ENCODE results near the gene ZNF618. TPM values are rescaled to one million over a fixed set of nuclear protein-coding genes. Genes with fewer than 3 reads are reported as not detected.
A peak's percentile ranks its signal among the peaks of the same experiment; 100 is the strongest.

Gene ZNF618
- total RNA-seq, 2 donors from 2014 or later, result 16.6 to 24.9 TPM

GRCh38 chr9:113985968-113986585 is 110.0 kb downstream of the ZNF618 start:
- Histone ChIP-seq H3K4me3 (no peak overlapping the region), H3K36me3 (no peaks in the 10 kb centered on the region), H3K27ac (no peak overlapping the region), H3K4me1 (ENCODE audit: control insufficient read depth in 1 of 2, low read depth in 2 of 2) (peaks cover 5 to 28% of the 10 kb centered on the region in 2 donors), H3K9me3 (no peaks in the 10 kb centered on the region), H3K27me3 (replicated peaks; ENCODE audit: insufficient read depth) (no peaks in the 10 kb centered on the region)
- DNase-seq (ENCODE audit: low spot score) (no peak), ATAC-seq (ENCODE audit: insufficient number of reproducible peaks, low FRiP score, low read depth) (no peak)
- TF ChIP-seq, protein P1, sequence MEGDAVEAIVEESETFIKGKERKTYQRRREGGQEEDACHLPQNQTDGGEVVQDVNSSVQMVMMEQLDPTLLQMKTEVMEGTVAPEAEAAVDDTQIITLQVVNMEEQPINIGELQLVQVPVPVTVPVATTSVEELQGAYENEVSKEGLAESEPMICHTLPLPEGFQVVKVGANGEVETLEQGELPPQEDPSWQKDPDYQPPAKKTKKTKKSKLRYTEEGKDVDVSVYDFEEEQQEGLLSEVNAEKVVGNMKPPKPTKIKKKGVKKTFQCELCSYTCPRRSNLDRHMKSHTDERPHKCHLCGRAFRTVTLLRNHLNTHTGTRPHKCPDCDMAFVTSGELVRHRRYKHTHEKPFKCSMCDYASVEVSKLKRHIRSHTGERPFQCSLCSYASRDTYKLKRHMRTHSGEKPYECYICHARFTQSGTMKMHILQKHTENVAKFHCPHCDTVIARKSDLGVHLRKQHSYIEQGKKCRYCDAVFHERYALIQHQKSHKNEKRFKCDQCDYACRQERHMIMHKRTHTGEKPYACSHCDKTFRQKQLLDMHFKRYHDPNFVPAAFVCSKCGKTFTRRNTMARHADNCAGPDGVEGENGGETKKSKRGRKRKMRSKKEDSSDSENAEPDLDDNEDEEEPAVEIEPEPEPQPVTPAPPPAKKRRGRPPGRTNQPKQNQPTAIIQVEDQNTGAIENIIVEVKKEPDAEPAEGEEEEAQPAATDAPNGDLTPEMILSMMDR (IDR thresholded peaks at IDR 0.05), result no peak

DNA sequence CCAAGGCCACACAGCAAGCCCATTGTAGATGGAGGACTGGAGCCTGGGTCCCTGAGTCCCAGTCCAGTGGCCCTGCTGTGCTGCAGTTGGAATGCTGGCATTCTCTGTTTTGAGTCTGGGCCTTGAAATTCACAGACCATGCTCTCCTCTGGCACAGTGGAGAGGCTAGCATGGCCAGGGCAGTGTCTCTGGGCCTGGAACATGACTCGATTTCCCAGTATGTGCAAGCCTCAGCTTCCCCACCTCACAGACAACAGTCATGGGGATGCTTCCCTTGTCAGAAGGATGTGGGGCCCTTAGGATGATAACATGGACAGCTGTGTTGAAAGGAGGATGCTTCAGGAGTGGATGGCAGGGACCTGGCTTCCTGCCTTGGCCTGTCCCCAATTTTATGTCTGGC is 110.8 kb downstream of the ZNF618 start:
- Histone ChIP-seq H3K27me3 (replicated peaks; ENCODE audit: insufficient read depth) (no peaks in the 10 kb centered on the region), H3K36me3 (no peaks in the 10 kb centered on the region), H3K4me3 (no peak overlapping the region), H3K4me1 (ENCODE audit: control insufficient read depth in 1 of 2, low read depth in 2 of 2) (peaks cover 9 to 37% of the 10 kb centered on the region in 2 donors), H3K27ac (no peak overlapping the region), H3K9me3 (no peaks in the 10 kb centered on the region)
- DNase-seq (ENCODE audit: low spot score), result no peak
- ATAC-seq (ENCODE audit: insufficient number of reproducible peaks, low FRiP score, low read depth), result no peak
- TF ChIP-seq, protein P1 (IDR thresholded peaks at IDR 0.05), result no peak

DNA sequence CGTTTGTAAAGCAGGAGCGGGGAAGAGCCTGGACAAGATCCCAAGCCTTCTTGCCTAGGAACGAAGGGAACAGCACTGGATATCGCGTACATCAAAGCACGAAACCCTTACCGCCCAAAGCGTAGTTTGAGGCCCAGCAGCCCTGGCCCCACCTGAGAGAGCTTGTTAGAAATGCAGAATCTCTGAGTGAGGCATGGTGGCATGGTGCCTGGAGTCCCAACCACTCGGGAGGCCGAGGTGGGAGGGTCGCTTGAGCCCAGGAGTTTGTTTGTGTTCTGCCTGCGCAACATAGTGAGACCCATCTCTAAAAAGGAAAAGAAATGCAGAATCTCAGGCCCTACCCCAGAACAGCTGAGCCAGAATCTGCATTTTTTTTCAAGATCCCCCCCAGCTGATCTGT is 111.4 kb downstream of the ZNF618 start:
- Histone ChIP-seq H3K27ac (no peak overlapping the region), H3K4me1 (ENCODE audit: control insufficient read depth in 1 of 2, low read depth in 2 of 2) (peaks cover 11 to 42% of the 10 kb centered on the region in 2 donors), H3K9me3 (no peaks in the 10 kb centered on the region), H3K4me3 (no peak overlapping the region), H3K27me3 (replicated peaks; ENCODE audit: insufficient read depth) (no peaks in the 10 kb centered on the region), H3K36me3 (no peaks in the 10 kb centered on the region)
- no peak for DNase-seq (ENCODE audit: low spot score)
- TF ChIP-seq, protein P1 (IDR thresholded peaks at IDR 0.05), result no peak
- no peak for ATAC-seq (ENCODE audit: insufficient number of reproducible peaks, low FRiP score, low read depth)

DNA sequence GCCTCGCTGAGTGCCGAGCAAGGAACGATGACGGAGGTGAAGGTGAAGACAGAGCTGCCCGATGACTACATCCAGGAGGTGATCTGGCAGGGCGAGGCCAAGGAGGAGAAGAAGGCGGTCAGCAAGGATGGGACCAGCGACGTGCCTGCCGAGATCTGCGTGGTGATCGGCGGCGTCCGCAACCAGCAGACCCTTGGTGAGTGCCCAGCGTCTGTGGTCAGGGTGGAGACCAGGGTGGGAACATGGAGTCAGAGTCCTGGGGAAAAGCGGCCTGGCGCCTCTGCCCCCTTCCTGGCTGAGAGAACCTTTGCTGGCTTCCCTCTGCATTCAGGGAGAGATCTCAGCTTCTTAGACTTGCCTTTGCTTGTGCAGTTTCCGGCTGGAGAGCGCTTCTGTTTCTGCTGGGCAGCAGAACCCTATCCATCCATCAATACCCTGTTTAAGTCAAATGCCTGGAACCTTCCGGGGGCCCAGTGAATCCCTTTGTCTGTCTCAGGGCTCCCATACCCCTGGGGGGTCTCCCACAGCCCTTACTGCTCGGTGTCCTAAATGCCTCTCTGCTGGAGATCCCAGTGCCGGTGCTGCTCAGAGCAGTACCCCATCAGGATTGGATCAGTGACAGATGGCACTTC is 112.4 kb downstream of the ZNF618 start:
- H3K27me3 ChIP-seq (replicated peaks; ENCODE audit: insufficient read depth), result no peaks in the 10 kb centered on the region
- DNase-seq (ENCODE audit: low spot score) (no peak), ATAC-seq (ENCODE audit: insufficient number of reproducible peaks, low FRiP score, low read depth) (no peak)
- TF ChIP-seq, protein P1 (IDR thresholded peaks at IDR 0.05), result no peak
- H3K27ac ChIP-seq, result peak overlapping the region; percentile 65 to 68
- H3K4me1 ChIP-seq (ENCODE audit: control insufficient read depth in 1 of 2, low read depth in 2 of 2), result peaks cover 21 to 52% of the 10 kb centered on the region in 2 donors
- no peak overlapping the region for H3K4me3 ChIP-seq
- H3K9me3 ChIP-seq, result no peaks in the 10 kb centered on the region
- no peaks in the 10 kb centered on the region for H3K36me3 ChIP-seq

GRCh38 chr9:113989017-113989713 is 113.1 kb downstream of the ZNF618 start:
- ATAC-seq (ENCODE audit: insufficient number of reproducible peaks, low FRiP score, low read depth), result peak; percentile 56
- H3K4me3 ChIP-seq, result no peak overlapping the region
- DNase-seq (ENCODE audit: low spot score), result peak; percentile 52
- peaks cover 25 to 59% of the 10 kb centered on the region in 2 donors for H3K4me1 ChIP-seq (ENCODE audit: control insufficient read depth in 1 of 2, low read depth in 2 of 2)
- no peaks in the 10 kb centered on the region for H3K27me3 ChIP-seq (replicated peaks; ENCODE audit: insufficient read depth)
- H3K36me3 ChIP-seq, result no peaks in the 10 kb centered on the region
- TF ChIP-seq, protein P1 (IDR thresholded peaks at IDR 0.05), result no peak
- H3K9me3 ChIP-seq, result no peaks in the 10 kb centered on the region
- peak overlapping the region; percentile 65 to 68 for H3K27ac ChIP-seq

All from thoracic aorta (tissue), 2 donors.